ENCODE data around the gene TRIO.

TRIO gene

GRCh38 chr5:14264605-14265316 is 121.6 kb downstream of the TRIO start:
- Histone ChIP-seq H3K4me3 (ENCODE audit: low read depth in 1 of 2, low read length in 2 of 2) (no peak overlapping the region), H3K27me3 (ENCODE audit: insufficient read depth, low read length, poor library complexity) (peaks cover 14% of the 10 kb centered on the region), H3K79me2 (ENCODE audit: insufficient read depth, low read length) (no peaks in the 10 kb centered on the region), H3K9me3 (ENCODE audit: insufficient read depth, low read length, severe bottlenecking) (no peaks in the 10 kb centered on the region), H3K4me2 (ENCODE audit: insufficient read depth, low read length) (peak overlapping the region; percentile 26), H4K20me1 (ENCODE audit: insufficient read depth, low read length) (peaks cover 4% of the 10 kb centered on the region; the same call in 1 of the 2 replicates), H3K27ac (ENCODE audit: low read length) (no peak overlapping the region), H3K4me1 (ENCODE audit: insufficient read depth, low read length) (peaks cover 3% of the 10 kb centered on the region; the same call in 1 of the 2 replicates), H3K9ac (ENCODE audit: low read depth, low read length) (no peak overlapping the region), H3K36me3 (ENCODE audit: insufficient read depth, low read length) (no peaks in the 10 kb centered on the region), H2AFZ (ENCODE audit: low read depth, low read length) (no peak overlapping the region)
- TF ChIP-seq EZH2 (IDR thresholded peaks at IDR 0.05; ENCODE audit: borderline replicate concordance, low read depth, low read length, severe bottlenecking), result peak; percentile 68
- TF ChIP-seq, protein P1, sequence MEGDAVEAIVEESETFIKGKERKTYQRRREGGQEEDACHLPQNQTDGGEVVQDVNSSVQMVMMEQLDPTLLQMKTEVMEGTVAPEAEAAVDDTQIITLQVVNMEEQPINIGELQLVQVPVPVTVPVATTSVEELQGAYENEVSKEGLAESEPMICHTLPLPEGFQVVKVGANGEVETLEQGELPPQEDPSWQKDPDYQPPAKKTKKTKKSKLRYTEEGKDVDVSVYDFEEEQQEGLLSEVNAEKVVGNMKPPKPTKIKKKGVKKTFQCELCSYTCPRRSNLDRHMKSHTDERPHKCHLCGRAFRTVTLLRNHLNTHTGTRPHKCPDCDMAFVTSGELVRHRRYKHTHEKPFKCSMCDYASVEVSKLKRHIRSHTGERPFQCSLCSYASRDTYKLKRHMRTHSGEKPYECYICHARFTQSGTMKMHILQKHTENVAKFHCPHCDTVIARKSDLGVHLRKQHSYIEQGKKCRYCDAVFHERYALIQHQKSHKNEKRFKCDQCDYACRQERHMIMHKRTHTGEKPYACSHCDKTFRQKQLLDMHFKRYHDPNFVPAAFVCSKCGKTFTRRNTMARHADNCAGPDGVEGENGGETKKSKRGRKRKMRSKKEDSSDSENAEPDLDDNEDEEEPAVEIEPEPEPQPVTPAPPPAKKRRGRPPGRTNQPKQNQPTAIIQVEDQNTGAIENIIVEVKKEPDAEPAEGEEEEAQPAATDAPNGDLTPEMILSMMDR (IDR thresholded peaks at IDR 0.05; ENCODE audit: borderline replicate concordance, extremely low read depth, low read length, poor library complexity, severe bottlenecking), result no peak
- ATAC-seq (ENCODE audit: insufficient read depth, low read depth), result peak; percentile 95
- peak; percentile 63 for DNase-seq

DNA sequence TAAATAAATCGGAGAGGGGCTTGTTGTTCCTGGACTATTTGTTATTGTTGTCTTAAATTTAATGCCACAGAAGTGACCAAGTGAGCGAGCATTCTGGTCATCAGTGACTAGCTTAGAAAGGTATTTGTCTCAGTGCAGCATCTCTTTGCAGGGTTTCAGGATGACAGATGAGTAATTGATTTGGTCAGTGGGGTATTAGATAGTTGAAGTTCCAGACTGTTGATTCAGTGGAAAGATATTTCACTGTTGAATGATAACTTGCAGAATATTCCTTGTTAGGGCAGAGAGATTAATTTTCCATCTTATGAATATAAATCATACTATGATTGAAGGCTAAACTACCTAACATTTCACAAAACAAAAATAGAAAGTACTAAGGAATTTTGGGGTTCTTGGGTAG is 122.4 kb downstream of the TRIO start:
- Histone ChIP-seq H3K9me3 (ENCODE audit: insufficient read depth, low read length, severe bottlenecking) (no peaks in the 10 kb centered on the region), H3K4me2 (ENCODE audit: insufficient read depth, low read length) (no peak overlapping the region), H3K79me2 (ENCODE audit: insufficient read depth, low read length) (no peaks in the 10 kb centered on the region), H4K20me1 (ENCODE audit: insufficient read depth, low read length) (peaks cover 4% of the 10 kb centered on the region; the same call in 1 of the 2 replicates), H3K36me3 (ENCODE audit: insufficient read depth, low read length) (no peaks in the 10 kb centered on the region), H3K9ac (ENCODE audit: low read depth, low read length) (no peak overlapping the region), H3K27ac (ENCODE audit: low read length) (no peak overlapping the region), H3K4me1 (ENCODE audit: insufficient read depth, low read length) (peaks cover 3% of the 10 kb centered on the region; the same call in 1 of the 2 replicates), H3K4me3 (ENCODE audit: low read depth in 1 of 2, low read length in 2 of 2) (no peak overlapping the region), H2AFZ (ENCODE audit: low read depth, low read length) (no peak overlapping the region), H3K27me3 (ENCODE audit: insufficient read depth, low read length, poor library complexity) (peaks cover 14% of the 10 kb centered on the region)
- ATAC-seq (ENCODE audit: insufficient read depth, low read depth) (no peak), DNase-seq (no peak)
- TF ChIP-seq, protein P1 (IDR thresholded peaks at IDR 0.05; ENCODE audit: borderline replicate concordance, extremely low read depth, low read length, poor library complexity, severe bottlenecking), result no peak
- TF ChIP-seq EZH2 (IDR thresholded peaks at IDR 0.05; ENCODE audit: borderline replicate concordance, low read depth, low read length, severe bottlenecking), result no peak

DNA sequence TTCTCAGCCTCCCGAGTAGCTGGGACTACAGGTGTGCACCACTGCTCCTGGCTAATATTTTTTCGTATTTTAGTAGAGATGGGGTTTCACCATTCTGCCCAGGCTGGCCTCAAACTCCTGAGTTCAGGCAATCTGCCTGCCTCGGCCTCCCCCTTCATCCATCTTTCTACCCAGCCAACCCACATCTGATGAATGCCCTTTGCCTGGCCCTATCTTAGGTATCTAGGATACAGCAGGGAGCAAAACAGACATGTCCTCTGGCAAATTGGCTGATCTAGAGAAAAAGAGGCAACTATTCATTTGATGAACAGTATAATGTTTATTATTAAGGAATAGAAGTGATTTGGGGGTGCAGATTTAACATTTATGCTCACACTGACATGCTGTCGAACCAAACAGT is 123.0 kb downstream of the TRIO start:
- Histone ChIP-seq H3K27me3 (ENCODE audit: insufficient read depth, low read length, poor library complexity) (peaks cover 14% of the 10 kb centered on the region), H3K9ac (ENCODE audit: low read depth, low read length) (no peak overlapping the region), H3K4me3 (ENCODE audit: low read depth in 1 of 2, low read length in 2 of 2) (no peak overlapping the region), H3K79me2 (ENCODE audit: insufficient read depth, low read length) (no peaks in the 10 kb centered on the region), H3K36me3 (ENCODE audit: insufficient read depth, low read length) (no peaks in the 10 kb centered on the region), H3K9me3 (ENCODE audit: insufficient read depth, low read length, severe bottlenecking) (no peaks in the 10 kb centered on the region), H3K27ac (ENCODE audit: low read length) (no peak overlapping the region), H3K4me1 (ENCODE audit: insufficient read depth, low read length) (peaks cover 3% of the 10 kb centered on the region; the same call in 1 of the 2 replicates), H3K4me2 (ENCODE audit: insufficient read depth, low read length) (no peak overlapping the region), H4K20me1 (ENCODE audit: insufficient read depth, low read length) (peaks cover 4% of the 10 kb centered on the region; the same call in 1 of the 2 replicates), H2AFZ (ENCODE audit: low read depth, low read length) (no peak overlapping the region)
- ATAC-seq (ENCODE audit: insufficient read depth, low read depth) (no peak), DNase-seq (no peak)
- TF ChIP-seq, protein P1 (IDR thresholded peaks at IDR 0.05; ENCODE audit: borderline replicate concordance, extremely low read depth, low read length, poor library complexity, severe bottlenecking), result no peak
- no peak for TF ChIP-seq EZH2 (IDR thresholded peaks at IDR 0.05; ENCODE audit: borderline replicate concordance, low read depth, low read length, severe bottlenecking)
